K562 (cell line): Measurements from ENCODE around the gene CCDC34. TPM values are rescaled to one million over a fixed set of nuclear protein-coding genes. Genes with fewer than 3 reads are reported as not detected.

Experiments
- ATF4 ChIP-seq: fragments of 450-650 bp; formaldehyde crosslinking; IDR thresholded peaks from 2 replicates; pipeline ENCODE4 v1.4.0; 2022; ENCODE audit warnings: mild to moderate bottlenecking, moderate library complexity
- C11orf30 ChIP-seq: fragments of 450-650 bp; IDR thresholded peaks from 2 replicates; pipeline ENCODE4 v1.6.1; 2016; ENCODE audit warnings: low read depth, mild to moderate bottlenecking
- FOSL1 ChIP-seq: fragments of 200-800 bp; sonication (Bioruptor generic); conservative IDR thresholded peaks from 2 replicates; pipeline ENCODE4 v1.6.1; 2016; ENCODE audit warnings: missing genetic modification characterization, missing compliant biosample characterization
- HDGF ChIP-seq: fragments of 450-650 bp; IDR thresholded peaks from 2 replicates; pipeline ENCODE4 v1.6.1; 2016
- MAFG ChIP-seq: fragments of 450-650 bp; conservative IDR thresholded peaks from 2 replicates; pipeline ENCODE4 v1.6.1; 2016; ENCODE audit warnings: missing genetic modification characterization, missing compliant biosample characterization
- MYNN ChIP-seq, 2 experiments: sonication (generic); formaldehyde crosslinking in 1 of 2; IDR thresholded peaks; 2 replicates each; pipeline versions ENCODE4 v1.5.0 to v1.6.1; 2016 to 2020; ENCODE audit warnings: antibody characterized with exemption in 1 of 2, missing genetic modification reagents in 1 of 2
- NRF1 ChIP-seq, 2 experiments: fragments of 450-650 bp; IDR thresholded peaks in 1 of 2; conservative IDR thresholded peaks in 1 of 2; 2 replicates each; pipeline ENCODE4 v1.6.1; 2014; ENCODE audit warnings: mild to moderate bottlenecking in 2 of 2
- PBX2 ChIP-seq, 2 experiments: IDR thresholded peaks in 1 of 2; conservative IDR thresholded peaks in 1 of 2; 2 replicates each; pipeline ENCODE4 v1.6.1; 2016; ENCODE audit warnings: low read depth in 2 of 2, mild to moderate bottlenecking in 1 of 2, missing compliant biosample characterization in 1 of 2, missing genetic modification characterization in 1 of 2, moderate library complexity in 1 of 2
- PHF20 ChIP-seq: fragments of 450-650 bp; IDR thresholded peaks from 2 replicates; pipeline ENCODE4 v1.6.1; 2018; ENCODE audit not compliant: partially characterized antibody
- RAD51 ChIP-seq: fragments of 450-650 bp; IDR thresholded peaks from 2 replicates; pipeline ENCODE4 v1.7.1; 2016; ENCODE audit warnings: low read depth, mild to moderate bottlenecking, borderline replicate concordance
- SMARCE1 ChIP-seq: fragments of 450-650 bp; IDR thresholded peaks from 2 replicates; pipeline ENCODE4 v1.7.1; 2016; ENCODE audit warnings: mild to moderate bottlenecking
- SNIP1 ChIP-seq: fragments of 450-650 bp; IDR thresholded peaks from 2 replicates; pipeline ENCODE4 v1.7.1; 2017; ENCODE audit warnings: low read depth, mild to moderate bottlenecking
- polyA plus RNA-seq, 8 experiments: library from polyadenylated mRNA; depleted of rRNA in 4 of 8; stranded (reverse) in 5 of 8; unstranded in 3 of 8; fragments of >200 nt; fragmentation: Nextera tagmentation in 2 of 8; fragmentation: Illumina TruSeq in 1 of 8; extraction: Ambion mirVana in 2 of 8; extraction: Trizol in 1 of 8; gene quantifications; 2 replicates each; pipeline versions ENCODE4 v1.2.1 to v1.2.3, GENCODE V29; 2011 to 2014; ENCODE audit warnings: inconsistent platforms in 1 of 8, missing spikeins in 1 of 8
- total RNA-seq, 7 experiments: library from RNA; depleted of rRNA in 6 of 7; stranded (reverse); fragments of >200 nt in 6 of 7; fragmentation: Illumina TruSeq in 2 of 7; extraction: Trizol in 2 of 7; gene quantifications; 2 replicates each; pipeline versions ENCODE4 v1.2.1 to v1.2.3, GENCODE V29; 2011 to 2021; ENCODE audit warnings: low replicate concordance in 1 of 7
- TF ChIP-seq, protein P1 (sequence below): sonication (generic); IDR thresholded peaks from 2 replicates; pipeline ENCODE4 v1.6.1; 2016
- TF ChIP-seq, protein P2 (sequence below), 2 experiments: fragments of 450-650 bp in 1 of 2; sonication (generic) in 1 of 2; formaldehyde crosslinking in 1 of 2; IDR thresholded peaks in 1 of 2; conservative IDR thresholded peaks in 1 of 2; 2 replicates each; pipeline versions ENCODE4 v1.6.1 to v1.8.1; 2016 to 2023; ENCODE audit warnings: mild to moderate bottlenecking in 2 of 2, moderate library complexity in 2 of 2, inconsistent platforms in 1 of 2, missing genetic modification reagents in 1 of 2
- TF ChIP-seq, protein P3 (sequence below): fragments of 250-450 bp; sonication (Bioruptor Pico); IDR thresholded peaks from 2 replicates; pipeline ENCODE4 v1.8.0; 2022; ENCODE audit warnings: inconsistent platforms, mild to moderate bottlenecking, moderate library complexity, borderline replicate concordance
- TF ChIP-seq, protein P4 (sequence below): fragments of 200-400 bp; formaldehyde crosslinking; IDR thresholded peaks from 2 replicates; pipeline ENCODE4 v1.6.1; 2017; ENCODE audit warnings: mild to moderate bottlenecking, low read depth, low read length, moderate library complexity

CCDC34 gene
- total and polyA plus RNA-seq, 9 of the 15 experiments (the other 6 are each of a cell fraction or from before 2014, with no cell fraction given), result 6.2 to 42.0 (median 15.7) TPM

GRCh38 chr11:27392278-27393114 lies 29.5 kb upstream of the CCDC34 start (continued):
- TF ChIP-seq PBX2 (CRISPR knock-in tag; IDR thresholded peaks at IDR 0.05; ENCODE audit: low read depth) (no peak), PBX2 (tag; conservative IDR thresholded peaks at IDR 0.05; ENCODE audit: low read depth) (peak; percentile 60; the same call in 1 of the 2 replicates), MYNN (IDR thresholded peaks at IDR 0.05) (0 out of 2 replicates have a peak, but pooled peaks have one; percentile 26), MYNN (CRISPR knock-in tag; IDR thresholded peaks at IDR 0.05) (no peak), C11orf30 (0 out of 2 replicates have a peak, but pooled peaks have one; percentile 21), RAD51 (0 out of 2 replicates have a peak, but pooled peaks have one; percentile 20), SMARCE1 (peak; percentile 95), FOSL1 (tag) (peak; percentile 88), ATF4 (CRISPR knock-in tag) (no peak), NRF1 (conservative IDR thresholded peaks at IDR 0.05 in 1 of 2, IDR thresholded peaks at IDR 0.05 in 1 of 2) (0 out of 4 replicates have a peak, but pooled peaks of 1 of the 2 experiments have one; percentile 15), SNIP1 (no peak), HDGF (no peak), PHF20 (no peak), MAFG (tag) (0 out of 2 replicates have a peak, but pooled peaks have one; percentile 11)
- TF ChIP-seq, protein P1, sequence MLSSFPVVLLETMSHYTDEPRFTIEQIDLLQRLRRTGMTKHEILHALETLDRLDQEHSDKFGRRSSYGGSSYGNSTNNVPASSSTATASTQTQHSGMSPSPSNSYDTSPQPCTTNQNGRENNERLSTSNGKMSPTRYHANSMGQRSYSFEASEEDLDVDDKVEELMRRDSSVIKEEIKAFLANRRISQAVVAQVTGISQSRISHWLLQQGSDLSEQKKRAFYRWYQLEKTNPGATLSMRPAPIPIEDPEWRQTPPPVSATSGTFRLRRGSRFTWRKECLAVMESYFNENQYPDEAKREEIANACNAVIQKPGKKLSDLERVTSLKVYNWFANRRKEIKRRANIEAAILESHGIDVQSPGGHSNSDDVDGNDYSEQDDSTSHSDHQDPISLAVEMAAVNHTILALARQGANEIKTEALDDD, result peak; percentile 99
- TF ChIP-seq, protein P2, sequence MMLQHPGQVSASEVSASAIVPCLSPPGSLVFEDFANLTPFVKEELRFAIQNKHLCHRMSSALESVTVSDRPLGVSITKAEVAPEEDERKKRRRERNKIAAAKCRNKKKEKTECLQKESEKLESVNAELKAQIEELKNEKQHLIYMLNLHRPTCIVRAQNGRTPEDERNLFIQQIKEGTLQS (IDR thresholded peaks at IDR 0.05), result peak; percentile 87
- TF ChIP-seq, protein P2 (CRISPR knock-in tag; conservative IDR thresholded peaks at IDR 0.05), result no peak
- TF ChIP-seq, protein P3, sequence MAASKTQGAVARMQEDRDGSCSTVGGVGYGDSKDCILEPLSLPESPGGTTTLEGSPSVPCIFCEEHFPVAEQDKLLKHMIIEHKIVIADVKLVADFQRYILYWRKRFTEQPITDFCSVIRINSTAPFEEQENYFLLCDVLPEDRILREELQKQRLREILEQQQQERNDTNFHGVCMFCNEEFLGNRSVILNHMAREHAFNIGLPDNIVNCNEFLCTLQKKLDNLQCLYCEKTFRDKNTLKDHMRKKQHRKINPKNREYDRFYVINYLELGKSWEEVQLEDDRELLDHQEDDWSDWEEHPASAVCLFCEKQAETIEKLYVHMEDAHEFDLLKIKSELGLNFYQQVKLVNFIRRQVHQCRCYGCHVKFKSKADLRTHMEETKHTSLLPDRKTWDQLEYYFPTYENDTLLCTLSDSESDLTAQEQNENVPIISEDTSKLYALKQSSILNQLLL (CRISPR knock-in tag), result no peak
- TF ChIP-seq, protein P4, sequence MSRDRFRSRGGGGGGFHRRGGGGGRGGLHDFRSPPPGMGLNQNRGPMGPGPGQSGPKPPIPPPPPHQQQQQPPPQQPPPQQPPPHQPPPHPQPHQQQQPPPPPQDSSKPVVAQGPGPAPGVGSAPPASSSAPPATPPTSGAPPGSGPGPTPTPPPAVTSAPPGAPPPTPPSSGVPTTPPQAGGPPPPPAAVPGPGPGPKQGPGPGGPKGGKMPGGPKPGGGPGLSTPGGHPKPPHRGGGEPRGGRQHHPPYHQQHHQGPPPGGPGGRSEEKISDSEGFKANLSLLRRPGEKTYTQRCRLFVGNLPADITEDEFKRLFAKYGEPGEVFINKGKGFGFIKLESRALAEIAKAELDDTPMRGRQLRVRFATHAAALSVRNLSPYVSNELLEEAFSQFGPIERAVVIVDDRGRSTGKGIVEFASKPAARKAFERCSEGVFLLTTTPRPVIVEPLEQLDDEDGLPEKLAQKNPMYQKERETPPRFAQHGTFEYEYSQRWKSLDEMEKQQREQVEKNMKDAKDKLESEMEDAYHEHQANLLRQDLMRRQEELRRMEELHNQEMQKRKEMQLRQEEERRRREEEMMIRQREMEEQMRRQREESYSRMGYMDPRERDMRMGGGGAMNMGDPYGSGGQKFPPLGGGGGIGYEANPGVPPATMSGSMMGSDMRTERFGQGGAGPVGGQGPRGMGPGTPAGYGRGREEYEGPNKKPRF, result no peak
